B cell (primary cell): Measurements from ENCODE around the gene STON1. TPM values are rescaled to one million over a fixed set of nuclear protein-coding genes. Genes with fewer than 3 reads are reported as not detected.

Source experiments
- ATAC-seq: fragments of 200-7000 bp; cut with Tn5 transposase; one replicate; pipeline ENCODE4 v1.10.0; 2021; ENCODE audit warnings: low read depth, mild to moderate bottlenecking, moderate number of reproducible peaks, moderate library complexity
- CTCF ChIA-PET: fragments of 350-600 bp; sonication (Branson Sonifier 250); formaldehyde crosslinking; loops from one replicate; lab custom pipeline; 2021; ENCODE audit warnings: antibody characterized with exemption, inconsistent platforms; lab: Charles Lee
- POLR2A ChIA-PET: fragments of 350-600 bp; sonication (Branson Sonifier 250); formaldehyde crosslinking; loops from one replicate; lab custom pipeline; 2021; ENCODE audit warnings: antibody characterized with exemption; lab: Charles Lee
- DNase-seq: peaks from one replicate; pipeline ENCODE4 v3.0.0; 2013
- H2AFZ ChIP-seq: 2 replicates; pipeline ENCODE4 v1.6.1; 2012; ENCODE audit warnings: mild to moderate bottlenecking, low read depth, low read length; ENCODE audit not compliant: insufficient read depth, poor library complexity, severe bottlenecking
- H3K27ac ChIP-seq, 2 donors: 1 replicate in 1 of 2; 2 replicates in 1 of 2; pipeline ENCODE4 v1.5.1; 2012 to 2013; ENCODE audit warnings: low read length in 2 of 2, mild to moderate bottlenecking in 2 of 2, moderate library complexity in 1 of 2
- H3K27me3 ChIP-seq, 4 experiments: fragments of 200-600 bp in 1 of 4; sonication (generic) in 1 of 4; replicated peaks in 1 of 4; 1 replicate in 2 of 4; 2 replicates in 2 of 4; pipeline versions ENCODE4 v1.6.1 to v1.7.0; 2013 to 2016; ENCODE audit warnings: low read length in 3 of 4, mild to moderate bottlenecking in 2 of 4, mixed read lengths in 1 of 4, moderate library complexity in 1 of 4; ENCODE audit not compliant: insufficient read depth in 4 of 4, control insufficient read depth in 3 of 4; ENCODE audit errors: control extremely low read depth in 1 of 4
- H3K36me3 ChIP-seq, 2 experiments: replicated peaks in 1 of 2; 1 replicate in 1 of 2; 2 replicates in 1 of 2; pipeline versions ENCODE4 v1.6.1 to v1.7.1; 2013; ENCODE audit warnings: low read length in 1 of 2; ENCODE audit not compliant: insufficient read depth in 2 of 2, control insufficient read depth in 1 of 2; ENCODE audit errors: control extremely low read depth in 1 of 2, extremely low read depth in 1 of 2
- H3K4me1 ChIP-seq, 2 donors: fragments of 200-600 bp in 1 of 2; sonication (generic) in 1 of 2; 1 replicate in 1 of 2; 2 replicates in 1 of 2; pipeline versions ENCODE4 v1.5.1 to v1.6.1; 2013 to 2017; ENCODE audit warnings: low read length in 2 of 2; ENCODE audit not compliant: control insufficient read depth in 2 of 2, insufficient read depth in 2 of 2
- H3K4me2 ChIP-seq: replicated peaks from 2 replicates; pipeline ENCODE3; 2012; ENCODE audit warnings: mild to moderate bottlenecking, low read depth, low read length; ENCODE audit not compliant: poor library complexity, severe bottlenecking
- H3K4me3 ChIP-seq, 5 experiments: fragments of 200-600 bp in 1 of 5; sonication (generic) in 1 of 5; 1 replicate in 3 of 5; 2 replicates in 2 of 5; pipeline versions ENCODE4 v1.5.1 to v1.7.0; 2011 to 2016; ENCODE audit warnings: low read length in 4 of 5, mild to moderate bottlenecking in 4 of 5, low read depth in 2 of 5, control low read depth in 1 of 5, moderate library complexity in 1 of 5; ENCODE audit not compliant: insufficient read depth in 1 of 5; ENCODE audit errors: control extremely low read depth in 1 of 5, extremely low read depth in 1 of 5
- H3K79me2 ChIP-seq: fragments of 200-600 bp; sonication (generic); one replicate; pipeline ENCODE4 v1.6.0; 2016; ENCODE audit warnings: low read length; ENCODE audit not compliant: control insufficient read depth, insufficient read depth
- H3K9ac ChIP-seq: fragments of 200-600 bp; sonication (generic); 2 replicates; pipeline ENCODE4 v1.6.1; 2017; ENCODE audit warnings: mild to moderate bottlenecking, low read length, moderate library complexity
- H3K9me3 ChIP-seq, 3 donors: one replicate each; pipeline versions ENCODE4 v1.6.1 to v1.7.1; 2013; ENCODE audit warnings: low read length in 2 of 3; ENCODE audit not compliant: control insufficient read depth in 2 of 3, insufficient read depth in 1 of 3; ENCODE audit errors: control extremely low read depth in 1 of 3
- H4K20me1 ChIP-seq: 2 replicates; pipeline ENCODE4 v1.6.0; 2012; ENCODE audit warnings: mild to moderate bottlenecking, low read length; ENCODE audit not compliant: insufficient read depth, control insufficient read depth, poor library complexity, severe bottlenecking
- H3K27ac Mint-ChIP-seq: one replicate; pipeline ENCODE4 v1.8.0; 2021; ENCODE audit warnings: mixed read lengths
- H3K27me3 Mint-ChIP-seq: one replicate; pipeline ENCODE4 v1.8.0; 2021; ENCODE audit warnings: mixed read lengths
- H3K4me1 Mint-ChIP-seq: one replicate; pipeline ENCODE4 v1.8.0; 2021; ENCODE audit warnings: mixed read lengths
- H3K4me3 Mint-ChIP-seq: one replicate; pipeline ENCODE4 v1.8.0; 2021; ENCODE audit warnings: mixed read lengths
- H3K9me3 Mint-ChIP-seq: one replicate; pipeline ENCODE4 v1.8.0; 2022; ENCODE audit warnings: mixed read lengths; ENCODE audit not compliant: insufficient read depth
- EZH2 ChIP-seq: IDR thresholded peaks from 2 replicates; pipeline ENCODE4 v1.6.1; 2012; ENCODE audit warnings: borderline replicate concordance, low read depth, mild to moderate bottlenecking, moderate library complexity, low read length; ENCODE audit not compliant: insufficient read depth, poor library complexity, severe bottlenecking
- WGBS: methylation state at CpG from one replicate; pipeline ENCODE4 v1.1.5; 2013; ENCODE audit warnings: missing lambda C conversion rate; ENCODE audit not compliant: insufficient coverage; 5-methylcytosine and 5-hydroxymethylcytosine counted together
- intact Hi-C: fragments of 100-400 bp; cut with micrococcal nuclease; formaldehyde crosslinking; loops from one replicate; pipeline ENCODE4 v1.10.0; 2022
- polyA plus RNA-seq: library from polyadenylated mRNA; depleted of rRNA; stranded (reverse); fragments of >200 nt; gene quantifications from 2 replicates; pipeline ENCODE4 v1.2.3, GENCODE V29; 2012
- total RNA-seq, 2 donors: library from RNA; stranded (reverse); fragments of 120-200 nt in 1 of 2; gene quantifications; 1 replicate in 1 of 2; 2 replicates in 1 of 2; pipeline versions ENCODE4 v1.2.3 to v1.2.4, GENCODE V29; 2013 to 2022
- TF ChIP-seq, protein P1 (sequence below): fragments of 200-600 bp; IDR thresholded peaks from one replicate; pipeline ENCODE4 v1.8.0; 2022; ENCODE audit warnings: antibody characterized with exemption, mild to moderate bottlenecking

Gene STON1
- total and polyA plus RNA-seq, 2 donors (not counting 1 experiment from before 2014, with no cell fraction given): 0.46 to 2.0 TPM

DNA sequence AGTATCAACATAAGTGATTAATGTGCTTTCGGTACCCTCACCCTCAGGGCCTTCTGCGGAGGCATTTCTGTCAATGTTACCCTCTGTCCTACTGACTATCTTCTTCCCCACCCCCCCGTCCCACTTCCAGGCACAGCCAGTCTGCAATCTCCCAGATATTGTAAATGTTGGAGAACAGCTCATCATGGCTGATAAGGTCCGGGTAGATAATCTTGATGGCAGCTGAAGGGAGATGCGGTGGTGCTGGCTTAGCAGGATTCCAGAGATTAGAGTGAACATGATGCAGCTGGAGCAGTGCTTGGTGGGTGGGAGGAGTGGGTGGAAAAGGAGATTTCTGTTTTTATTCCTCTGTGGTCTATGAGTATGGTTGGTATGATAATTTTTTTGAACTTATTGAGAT lies 103.2 kb downstream of the STON1 start:
- Mint-ChIP-seq H3K9me3 (no peaks in the 10 kb centered on the region), H3K27me3 (peaks cover 18% of the 10 kb centered on the region), H3K4me3 (no peak overlapping the region), H3K27ac (no peak overlapping the region), H3K4me1 (no peaks in the 10 kb centered on the region)
- Histone ChIP-seq H3K9me3 (peaks cover 0 to 10% (median 0%) of the 10 kb centered on the region in 3 donors), H3K4me3 (no peak overlapping the region), H4K20me1 (no peaks in the 10 kb centered on the region), H3K4me2 (no peak overlapping the region), H3K9ac (no peak overlapping the region), H2AFZ (no peak overlapping the region), H3K36me3 (no peaks in the 10 kb centered on the region), H3K4me1 (no peaks in the 10 kb centered on the region), H3K79me2 (no peaks in the 10 kb centered on the region), H3K27me3 (peaks cover 0 to 7% (median 0%) of the 10 kb centered on the region in 4 experiments), H3K27ac (no peak overlapping the region)
- ATAC-seq (no peak), DNase-seq (no peak)
- ChIA-PET CTCF (no interaction called here), POLR2A (no interaction called here)
- TF ChIP-seq, protein P1, sequence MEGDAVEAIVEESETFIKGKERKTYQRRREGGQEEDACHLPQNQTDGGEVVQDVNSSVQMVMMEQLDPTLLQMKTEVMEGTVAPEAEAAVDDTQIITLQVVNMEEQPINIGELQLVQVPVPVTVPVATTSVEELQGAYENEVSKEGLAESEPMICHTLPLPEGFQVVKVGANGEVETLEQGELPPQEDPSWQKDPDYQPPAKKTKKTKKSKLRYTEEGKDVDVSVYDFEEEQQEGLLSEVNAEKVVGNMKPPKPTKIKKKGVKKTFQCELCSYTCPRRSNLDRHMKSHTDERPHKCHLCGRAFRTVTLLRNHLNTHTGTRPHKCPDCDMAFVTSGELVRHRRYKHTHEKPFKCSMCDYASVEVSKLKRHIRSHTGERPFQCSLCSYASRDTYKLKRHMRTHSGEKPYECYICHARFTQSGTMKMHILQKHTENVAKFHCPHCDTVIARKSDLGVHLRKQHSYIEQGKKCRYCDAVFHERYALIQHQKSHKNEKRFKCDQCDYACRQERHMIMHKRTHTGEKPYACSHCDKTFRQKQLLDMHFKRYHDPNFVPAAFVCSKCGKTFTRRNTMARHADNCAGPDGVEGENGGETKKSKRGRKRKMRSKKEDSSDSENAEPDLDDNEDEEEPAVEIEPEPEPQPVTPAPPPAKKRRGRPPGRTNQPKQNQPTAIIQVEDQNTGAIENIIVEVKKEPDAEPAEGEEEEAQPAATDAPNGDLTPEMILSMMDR: no peak
- no peak for TF ChIP-seq EZH2
- intact Hi-C loops: no loop called here
- WGBS: 100% methylated on average over 2 of the region's 5 CpGs

DNA sequence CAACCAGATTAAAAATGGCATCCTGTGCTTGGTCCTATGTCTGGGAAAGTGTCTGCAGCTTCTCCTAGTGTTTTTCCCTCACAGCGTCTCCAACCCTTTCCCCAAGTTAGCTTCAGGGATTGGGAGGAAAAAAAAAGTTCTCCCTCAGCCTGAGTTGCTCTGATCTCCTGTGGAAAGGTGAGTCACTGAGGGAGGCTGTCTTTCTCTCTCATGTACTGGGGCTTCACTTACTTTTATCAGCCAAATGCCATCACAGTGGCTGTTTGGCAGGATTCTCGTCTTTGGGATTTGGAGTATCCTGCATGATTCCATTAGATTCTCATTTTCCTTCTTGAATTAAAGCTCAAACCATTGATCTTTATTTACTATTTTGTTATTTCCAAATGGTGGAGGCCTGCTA lies 105.8 kb downstream of the STON1 start:
- Histone ChIP-seq H3K9me3 (peaks cover 0 to 10% (median 0%) of the 10 kb centered on the region in 3 donors), H3K27ac (no peak overlapping the region), H3K4me3 (no peak overlapping the region), H2AFZ (no peak overlapping the region), H3K36me3 (no peaks in the 10 kb centered on the region), H3K4me2 (no peak overlapping the region), H3K9ac (no peak overlapping the region), H3K4me1 (no peaks in the 10 kb centered on the region), H3K27me3 (peaks cover 0 to 7% (median 0%) of the 10 kb centered on the region in 4 experiments), H3K79me2 (no peaks in the 10 kb centered on the region), H4K20me1 (no peaks in the 10 kb centered on the region)
- H3K4me3 Mint-ChIP-seq: no peak overlapping the region
- no CpG with 5 or more reads among the region's 2 CpGs for WGBS
- no peaks in the 10 kb centered on the region for H3K9me3 Mint-ChIP-seq
- H3K27me3 Mint-ChIP-seq: peaks cover 24% of the 10 kb centered on the region
- POLR2A ChIA-PET: no interaction called here
- H3K27ac Mint-ChIP-seq: no peak overlapping the region
- TF ChIP-seq, protein P1: no peak
- TF ChIP-seq EZH2: no peak
- CTCF ChIA-PET: no interaction called here
- no peaks in the 10 kb centered on the region for H3K4me1 Mint-ChIP-seq
- intact Hi-C loops: no loop called here
- ATAC-seq (no peak), DNase-seq (no peak)
